ENCODE measurements around the gene CHIC2. TPM values are rescaled to one million over a fixed set of nuclear protein-coding genes. Genes with fewer than 3 reads are reported as not detected.

The CHIC2 gene
- total and polyA plus RNA-seq, 2 of the 8 experiments (the other 6 are each of a cell fraction or from before 2014, with no cell fraction given), result 4.5 to 10.9 TPM

DNA sequence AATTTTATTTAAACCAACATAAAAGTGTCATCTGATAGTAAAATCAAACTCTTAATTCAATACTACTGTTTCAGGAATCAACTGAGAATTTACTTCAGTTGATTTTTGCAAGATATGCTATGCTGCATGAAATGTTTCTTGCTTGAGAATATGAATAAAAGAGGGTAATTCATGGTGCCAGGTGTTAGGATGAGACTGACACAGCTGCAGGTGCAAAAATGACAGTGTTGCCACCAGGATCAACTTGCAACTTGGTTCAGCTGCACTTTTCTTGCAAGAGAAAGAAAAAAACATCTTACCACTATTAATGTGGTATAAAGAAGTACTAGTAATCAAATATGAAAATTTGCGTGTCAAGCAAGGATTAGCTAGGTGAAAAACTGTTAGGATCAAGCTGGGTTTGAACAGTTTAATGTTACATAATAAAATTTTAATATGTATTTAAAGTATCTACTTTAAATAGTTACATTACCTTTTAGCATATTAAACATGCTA lies 49.7 kb downstream of the CHIC2 start:
- no peak overlapping the region for H2AFZ ChIP-seq (ENCODE audit: low read length)
- no peak overlapping the region for H2AK5ac ChIP-seq (ENCODE audit: low read depth, low read length)
- H2BK5ac ChIP-seq (ENCODE audit: low read depth, low read length), result no peak overlapping the region
- H4K20me1 ChIP-seq (replicated peaks in 1 of 2; ENCODE audit: control insufficient read depth in 1 of 2, insufficient read depth in 2 of 2, low read length in 2 of 2), result no peaks in the 10 kb centered on the region
- no peak overlapping the region for H2BK12ac ChIP-seq (ENCODE audit: low read depth, low read length)
- POLR2A ChIA-PET (ENCODE audit: partially characterized antibody), result interaction anchor here (1.3 to 1.4 kb wide), 2 partner anchors 15 to 52 kb away, joined by 3 read pairs; no protein-coding TSS in a partner anchor
- H3K27me3 ChIP-seq (replicated peaks in 1 of 4; ENCODE audit: control insufficient read depth in 3 of 4, extremely low read depth in 1 of 4, insufficient read depth in 3 of 4, low read length in 3 of 4), result no peaks in the 10 kb centered on the region
- no peak overlapping the region for H4K5ac ChIP-seq (ENCODE audit: insufficient read length, low read depth, low read length)
- no peaks in the 10 kb centered on the region for H3K36me3 ChIP-seq (ENCODE audit: control insufficient read depth in 2 of 4, insufficient read depth in 4 of 4, low read length in 3 of 4)
- H3K4me2 ChIP-seq (ENCODE audit: insufficient read depth in 1 of 2, low read depth in 2 of 2, low read length in 2 of 2), result peak overlapping the region; percentile 59 to 68; a peak in 3 of 4 replicates
- H3K4me1 ChIP-seq (replicated peaks in 1 of 4; ENCODE audit: control insufficient read depth in 3 of 4, insufficient read depth in 4 of 4, low read length in 3 of 4), result peaks cover 0 to 15% (median 7%) of the 10 kb centered on the region in 4 experiments; a peak in 6 of 7 replicates
- 0 out of 4 replicates have a peak, but pooled peaks cover 0 to 3% of the 10 kb centered on the region in 2 experiments for H3K79me2 ChIP-seq (ENCODE audit: control insufficient read depth in 1 of 2, insufficient read depth in 2 of 2, low read length in 2 of 2)
- no peak overlapping the region for H3K9ac ChIP-seq (replicated peaks in 1 of 4; ENCODE audit: extremely low read depth in 1 of 4, low read depth in 3 of 4, low read length in 3 of 4)
- H3K9me3 ChIP-seq (ENCODE audit: insufficient read depth in 2 of 2, low read depth in 1 of 2, low read length in 1 of 2), result no peaks in the 10 kb centered on the region
- H4K8ac ChIP-seq (ENCODE audit: extremely low read depth, insufficient read depth, low read length), result no peak overlapping the region
- H4K91ac ChIP-seq (replicated peaks; ENCODE audit: insufficient read length, low read length), result no peak overlapping the region
- no peaks in the 10 kb centered on the region for H3K23me2 ChIP-seq (ENCODE audit: low read depth, low read length)
- CTCF ChIA-PET (ENCODE audit: partially characterized antibody), result interaction anchor here (1.1 kb wide), 1 partner anchor 82 kb away, joined by 4 read pairs; no protein-coding TSS in a partner anchor
- WGBS, 2 experiments (ENCODE audit: extremely low coverage in 1 of 2, insufficient coverage in 1 of 2, insufficient read length in 1 of 2, insufficient replicate concordance in 2 of 2, low coverage in 1 of 2, low lambda C conversion rate in 2 of 2, missing lambda C conversion rate in 1 of 2), result 54% methylated on average over 1 of the region's 1 CpG; no CpG with 5 or more reads in 1 of the 2 experiments
- H3K4ac ChIP-seq (replicated peaks; ENCODE audit: insufficient read length, low read depth, low read length), result no peak overlapping the region
- H3K27ac ChIP-seq (ENCODE audit: low read depth, low read length), result no peak overlapping the region
- H2BK15ac ChIP-seq (ENCODE audit: low read length), result no peak overlapping the region
- H3K14ac ChIP-seq (ENCODE audit: insufficient read length), result no peak overlapping the region
- H3K23ac ChIP-seq (ENCODE audit: insufficient read length), result no peak overlapping the region
- H2BK120ac ChIP-seq (replicated peaks; ENCODE audit: low read depth, low read length), result no peak overlapping the region
- DNase-seq (ENCODE audit: low read depth in 1 of 2, low spot score in 2 of 2) (no peak), FAIRE-seq (no peak)
- no peak overlapping the region for H3K18ac ChIP-seq (ENCODE audit: extremely low read depth, low read length)
- no peaks in the 10 kb centered on the region for H3K79me1 ChIP-seq (ENCODE audit: low read depth, low read length)
- H3K56ac ChIP-seq (replicated peaks; ENCODE audit: insufficient read length, low read depth, low read length), result no peak overlapping the region
- H3K4me3 ChIP-seq (ENCODE audit: extremely low read depth in 1 of 4, insufficient read depth in 2 of 4, low read depth in 3 of 4, low read length in 4 of 4), result peak overlapping the region in 1 of 4 experiments; percentile 43; a peak in 2 of 8 replicates
- no peak overlapping the region for H2BK20ac ChIP-seq (ENCODE audit: low read length)

Measured in H1 (cell line).